ENCODE measurements around the gene KREMEN2. TPM values are rescaled to one million over a fixed set of nuclear protein-coding genes. Genes with fewer than 3 reads are reported as not detected.
A peak's percentile ranks its signal among the peaks of the same experiment; 100 is the strongest.

KREMEN2 gene
- polyA plus RNA-seq, 2 of the 4 experiments (the other 2 are of a cell fraction), result 0.35 to 1.5 TPM

DNA sequence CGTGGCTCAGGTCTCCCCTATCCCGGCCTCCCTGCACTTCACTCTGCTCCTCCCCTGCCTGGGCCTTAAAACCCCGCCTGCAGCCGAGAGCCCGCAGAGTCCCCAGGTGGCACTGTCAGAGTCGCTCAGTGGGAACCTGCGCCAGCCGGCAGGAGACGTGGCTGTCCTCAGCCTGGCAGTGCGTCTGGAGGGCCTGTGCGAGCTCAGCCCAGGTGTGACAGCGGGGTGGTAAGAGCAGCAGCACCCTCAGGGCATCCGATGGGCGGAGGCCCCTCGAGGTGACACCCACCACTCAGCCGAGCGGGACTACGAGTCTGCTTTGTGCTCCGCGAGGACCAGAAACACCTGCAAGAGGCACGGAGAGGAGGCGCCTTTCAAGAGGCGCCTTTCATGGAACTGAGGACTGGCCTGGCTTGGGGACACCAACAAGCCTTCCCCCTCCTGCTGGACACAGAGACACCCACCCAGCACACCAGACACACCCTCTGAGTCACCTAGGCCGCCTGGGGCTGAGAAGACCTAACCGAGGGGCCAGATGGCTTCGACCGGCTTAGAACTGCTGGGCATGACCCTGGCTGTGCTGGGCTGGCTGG, 48.8 kb downstream of the KREMEN2 start, which contains the start of gene CLDN9:
Gene CLDN9, plus strand, starts transcription at position 96 of the 593 bp plus-strand sequence. Its CDS starts 440 bp downstream, at position 536.
- Histone ChIP-seq H3K9me3 (no peaks in the 10 kb centered on the region), H3K4me2 (peak within 1 kb of the TSS; percentile 36; the same call in 2 of the 3 replicates), H3K4me1 (peaks cover 15% of the 10 kb centered on the region), H3K27ac (peak within 1 kb of the TSS in 1 of 2 experiments; percentile 58; a peak in 3 of 6 replicates), H3K4me3 (no peak within 1 kb of the TSS)
- FAIRE-seq (no peak), DNase-seq (ENCODE audit: low read depth in 1 of 2, low spot score in 1 of 2) (no peak), ATAC-seq (peak; percentile 22 to 51; a peak in 5 of 6 replicates)
- no peak for TF ChIP-seq FOSL2 (IDR thresholded peaks at IDR 0.05)
- TF ChIP-seq FOSL2 (CRISPR knock-in tag; IDR thresholded peaks at IDR 0.05), result no peak
- CTCF ChIA-PET, result interaction anchor here (13.6 to 14.8 kb wide), 2 partner anchors 8 to 17 kb away, joined by 112 to 214 read pairs; partner anchors contain the start of genes CLDN6, HCFC1R1, THOC6 and TNFRSF12A
- 73% methylated on average over 17 of the region's 27 CpGs for WGBS (ENCODE audit: missing lambda C conversion rate)
- POLR2A ChIA-PET, result interaction anchor here (3.7 kb wide), 1 partner anchor 8 kb away, joined by 31 read pairs; the partner anchor contains the start of gene TNFRSF12A

DNA sequence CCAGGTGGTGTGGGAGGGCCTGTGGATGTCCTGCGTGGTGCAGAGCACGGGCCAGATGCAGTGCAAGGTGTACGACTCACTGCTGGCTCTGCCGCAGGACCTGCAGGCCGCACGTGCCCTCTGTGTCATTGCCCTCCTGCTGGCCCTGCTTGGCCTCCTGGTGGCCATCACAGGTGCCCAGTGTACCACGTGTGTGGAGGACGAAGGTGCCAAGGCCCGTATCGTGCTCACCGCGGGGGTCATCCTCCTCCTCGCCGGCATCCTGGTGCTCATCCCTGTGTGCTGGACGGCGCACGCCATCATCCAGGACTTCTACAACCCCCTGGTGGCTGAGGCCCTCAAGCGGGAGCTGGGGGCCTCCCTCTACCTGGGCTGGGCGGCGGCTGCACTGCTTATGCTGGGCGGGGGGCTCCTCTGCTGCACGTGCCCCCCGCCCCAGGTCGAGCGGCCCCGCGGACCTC, 49.4 kb downstream of the KREMEN2 start:
- CTCF ChIA-PET, result interaction anchor here (1.2 to 3.4 kb wide), 2 partner anchors 10 to 29 kb away, joined by 3 to 16 read pairs; no protein-coding TSS in a partner anchor
- Histone ChIP-seq H3K9me3 (no peaks in the 10 kb centered on the region), H3K4me3 (no peak overlapping the region), H3K4me1 (peaks cover 15% of the 10 kb centered on the region), H3K4me2 (peak overlapping the region; percentile 36; the same call in 2 of the 3 replicates), H3K27ac (peak overlapping the region in 1 of 2 experiments; percentile 58; a peak in 3 of 6 replicates)
- peak; percentile 76 for TF ChIP-seq BHLHE40 (IDR thresholded peaks at IDR 0.05; ENCODE audit: low read depth, low read length)
- TF ChIP-seq, protein P1, sequence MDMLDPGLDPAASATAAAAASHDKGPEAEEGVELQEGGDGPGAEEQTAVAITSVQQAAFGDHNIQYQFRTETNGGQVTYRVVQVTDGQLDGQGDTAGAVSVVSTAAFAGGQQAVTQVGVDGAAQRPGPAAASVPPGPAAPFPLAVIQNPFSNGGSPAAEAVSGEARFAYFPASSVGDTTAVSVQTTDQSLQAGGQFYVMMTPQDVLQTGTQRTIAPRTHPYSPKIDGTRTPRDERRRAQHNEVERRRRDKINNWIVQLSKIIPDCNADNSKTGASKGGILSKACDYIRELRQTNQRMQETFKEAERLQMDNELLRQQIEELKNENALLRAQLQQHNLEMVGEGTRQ (IDR thresholded peaks at IDR 0.05), result peak; percentile 50; the same call in 1 of the 2 replicates
- TF ChIP-seq POLR2AphosphoS2 (conservative IDR thresholded peaks at IDR 0.05; ENCODE audit: low read length), result no peak
- TF ChIP-seq CBX2 (IDR thresholded peaks at IDR 0.05; ENCODE audit: borderline replicate concordance, low read depth), result no peak
- TF ChIP-seq SREBF2 (IDR thresholded peaks at IDR 0.05), result no peak
- TF ChIP-seq, protein P2, sequence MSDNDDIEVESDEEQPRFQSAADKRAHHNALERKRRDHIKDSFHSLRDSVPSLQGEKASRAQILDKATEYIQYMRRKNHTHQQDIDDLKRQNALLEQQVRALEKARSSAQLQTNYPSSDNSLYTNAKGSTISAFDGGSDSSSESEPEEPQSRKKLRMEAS (IDR thresholded peaks at IDR 0.05), result peak; percentile 73
- TF ChIP-seq NPAS2 (CRISPR knock-in tag; IDR thresholded peaks at IDR 0.05; ENCODE audit: borderline replicate concordance), result no peak
- no peak for DNase-seq (ENCODE audit: low read depth in 1 of 2, low spot score in 1 of 2)
- POLR2A ChIA-PET, result interaction anchor here (1.0 kb wide), 1 partner anchor 14 kb away, joined by 3 read pairs; no protein-coding TSS in a partner anchor
- 67% methylated on average over 18 of the region's 27 CpGs for WGBS (ENCODE audit: missing lambda C conversion rate)
- FAIRE-seq, result no peak
- ATAC-seq, result peak; percentile 47 to 50

DNA sequence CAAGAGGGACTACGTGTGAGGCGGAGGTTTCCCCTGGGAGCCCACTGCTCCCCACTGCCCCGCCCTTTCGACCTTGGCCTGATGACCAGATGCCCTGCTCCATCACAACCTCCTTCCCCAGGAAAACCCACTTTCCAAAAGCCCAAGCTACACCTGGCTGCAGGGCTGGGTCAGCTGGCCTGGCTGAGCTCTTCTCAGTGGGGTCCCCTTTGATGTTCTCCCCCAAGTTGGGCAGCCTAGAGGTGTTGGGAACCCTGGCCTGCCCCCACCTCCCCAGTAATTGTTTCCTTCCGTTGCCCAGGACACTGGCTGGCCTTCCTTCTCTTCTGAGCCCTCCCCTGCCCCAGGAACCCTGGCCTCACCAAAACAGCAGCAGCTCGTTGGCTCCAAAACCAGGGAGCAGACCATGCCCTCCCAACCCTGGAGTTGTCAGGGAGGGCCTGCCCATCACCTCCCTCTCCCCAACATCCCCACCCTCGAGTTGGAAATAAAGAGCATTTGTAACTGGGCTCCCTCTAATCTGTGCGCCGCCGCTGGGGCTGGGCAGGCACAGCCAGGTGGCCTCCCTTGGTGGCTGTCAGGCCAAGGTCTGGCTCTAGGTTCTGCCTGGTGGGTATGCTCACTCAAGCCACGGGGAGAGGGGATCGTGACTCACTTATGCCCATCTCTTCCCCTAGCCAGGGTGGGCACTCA, 50.1 kb downstream of the KREMEN2 start:
- ATAC-seq (no peak), DNase-seq (ENCODE audit: low read depth in 1 of 2, low spot score in 1 of 2) (no peak), FAIRE-seq (no peak)
- TF ChIP-seq ESRRA (IDR thresholded peaks at IDR 0.05; ENCODE audit: borderline replicate concordance, low read length) (no peak), KDM5A (IDR thresholded peaks at IDR 0.05) (no peak)
- Histone ChIP-seq H3K4me3 (no peak overlapping the region), H3K9me3 (no peaks in the 10 kb centered on the region), H3K4me1 (peaks cover 15% of the 10 kb centered on the region), H3K4me2 (no peak overlapping the region), H3K27ac (peak overlapping the region in 1 of 2 experiments; percentile 58; a peak in 1 of 6 replicates)
- ChIA-PET POLR2A (interaction anchor here (1.0 kb wide), 1 partner anchor 13 kb away, joined by 3 read pairs; no protein-coding TSS in a partner anchor), CTCF (interaction anchor here (1.2 to 3.4 kb wide), 2 partner anchors 10 to 30 kb away, joined by 3 to 16 read pairs; no protein-coding TSS in a partner anchor)
- WGBS (ENCODE audit: missing lambda C conversion rate), result 78% methylated on average over 11 of the region's 12 CpGs

DNA sequence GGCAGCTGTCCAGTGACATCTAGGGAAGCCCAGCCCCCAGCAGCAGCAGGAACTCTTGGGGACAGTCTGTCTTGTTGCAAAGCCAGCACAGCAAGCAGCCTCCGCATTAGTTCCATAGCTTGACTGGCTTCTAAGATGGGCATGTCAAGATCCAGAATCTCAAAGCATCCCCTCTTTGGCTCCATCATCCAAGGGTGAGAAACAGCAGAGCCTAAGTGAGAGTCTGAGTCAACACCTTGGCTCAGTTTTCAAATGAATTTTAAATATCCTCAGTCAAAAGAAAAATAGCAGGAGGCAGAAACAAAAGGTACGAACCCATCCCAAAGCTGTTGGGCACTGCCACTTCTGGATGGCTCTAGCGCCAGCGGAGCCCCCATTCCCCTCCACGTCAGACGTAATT, 50.9 kb downstream of the KREMEN2 start:
- peaks cover 20% of the 10 kb centered on the region for H3K4me1 ChIP-seq

More for the DNA sequence above, 50.9 kb downstream of the KREMEN2 start:
- no peak for FAIRE-seq
- DNase-seq (ENCODE audit: low read depth in 1 of 2, low spot score in 1 of 2), result no peak
- Histone ChIP-seq H3K9me3 (no peaks in the 10 kb centered on the region), H3K4me3 (no peak overlapping the region), H3K4me2 (no peak overlapping the region), H3K27ac (no peak overlapping the region)
- POLR2A ChIA-PET, result no interaction called here
- TF ChIP-seq FOSL2 (IDR thresholded peaks at IDR 0.05), result no peak
- TF ChIP-seq FOSL2 (CRISPR knock-in tag; IDR thresholded peaks at IDR 0.05), result no peak
- no peak for TF ChIP-seq ZNF302 (CRISPR knock-in tag; IDR thresholded peaks at IDR 0.05)
- no peak for TF ChIP-seq HOXB5 (CRISPR knock-in tag; IDR thresholded peaks at IDR 0.05)
- no peak for TF ChIP-seq JUNB (IDR thresholded peaks at IDR 0.05)
- no peak for TF ChIP-seq JUN (IDR thresholded peaks at IDR 0.05)
- TF ChIP-seq, protein P2 (IDR thresholded peaks at IDR 0.05), result no peak
- no peak for TF ChIP-seq KDM1A (IDR thresholded peaks at IDR 0.05; ENCODE audit: low read depth)
- TF ChIP-seq, protein P3, sequence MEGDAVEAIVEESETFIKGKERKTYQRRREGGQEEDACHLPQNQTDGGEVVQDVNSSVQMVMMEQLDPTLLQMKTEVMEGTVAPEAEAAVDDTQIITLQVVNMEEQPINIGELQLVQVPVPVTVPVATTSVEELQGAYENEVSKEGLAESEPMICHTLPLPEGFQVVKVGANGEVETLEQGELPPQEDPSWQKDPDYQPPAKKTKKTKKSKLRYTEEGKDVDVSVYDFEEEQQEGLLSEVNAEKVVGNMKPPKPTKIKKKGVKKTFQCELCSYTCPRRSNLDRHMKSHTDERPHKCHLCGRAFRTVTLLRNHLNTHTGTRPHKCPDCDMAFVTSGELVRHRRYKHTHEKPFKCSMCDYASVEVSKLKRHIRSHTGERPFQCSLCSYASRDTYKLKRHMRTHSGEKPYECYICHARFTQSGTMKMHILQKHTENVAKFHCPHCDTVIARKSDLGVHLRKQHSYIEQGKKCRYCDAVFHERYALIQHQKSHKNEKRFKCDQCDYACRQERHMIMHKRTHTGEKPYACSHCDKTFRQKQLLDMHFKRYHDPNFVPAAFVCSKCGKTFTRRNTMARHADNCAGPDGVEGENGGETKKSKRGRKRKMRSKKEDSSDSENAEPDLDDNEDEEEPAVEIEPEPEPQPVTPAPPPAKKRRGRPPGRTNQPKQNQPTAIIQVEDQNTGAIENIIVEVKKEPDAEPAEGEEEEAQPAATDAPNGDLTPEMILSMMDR (IDR thresholded peaks at IDR 0.05), result no peak
- TF ChIP-seq, protein P4, sequence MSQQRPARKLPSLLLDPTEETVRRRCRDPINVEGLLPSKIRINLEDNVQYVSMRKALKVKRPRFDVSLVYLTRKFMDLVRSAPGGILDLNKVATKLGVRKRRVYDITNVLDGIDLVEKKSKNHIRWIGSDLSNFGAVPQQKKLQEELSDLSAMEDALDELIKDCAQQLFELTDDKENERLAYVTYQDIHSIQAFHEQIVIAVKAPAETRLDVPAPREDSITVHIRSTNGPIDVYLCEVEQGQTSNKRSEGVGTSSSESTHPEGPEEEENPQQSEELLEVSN (IDR thresholded peaks at IDR 0.05; ENCODE audit: borderline replicate concordance, low read depth), result no peak
- TF ChIP-seq RNF2 (IDR thresholded peaks at IDR 0.05; ENCODE audit: borderline replicate concordance, low read depth), result no peak
- TF ChIP-seq ZFP36 (IDR thresholded peaks at IDR 0.05; ENCODE audit: borderline replicate concordance, partially characterized antibody), result no peak
- no peak for TF ChIP-seq CHD4 (IDR thresholded peaks at IDR 0.05; ENCODE audit: borderline replicate concordance)
- TF ChIP-seq HOXB13 (CRISPR knock-in tag; IDR thresholded peaks at IDR 0.05; ENCODE audit: low read depth), result no peak
- no peak for TF ChIP-seq CEBPB (IDR thresholded peaks at IDR 0.05)
- CTCF ChIA-PET, result interaction anchor here (1.2 to 3.4 kb wide), 2 partner anchors 11 to 30 kb away, joined by 3 to 16 read pairs; no protein-coding TSS in a partner anchor
- WGBS (ENCODE audit: missing lambda C conversion rate), result 93% methylated on average over 6 of the region's 6 CpGs
- ATAC-seq, result no peak
